GM18505 (cell line): Measurements from ENCODE around the gene RIPOR1.
A peak's percentile ranks its signal among the peaks of the same experiment; 100 is the strongest.
"Not testable (repeated sequence)": the region's sequence is repeated elsewhere in the genome, so short reads cannot be mapped to it uniquely, and the experiment has no call there.

Experiments
- ATAC-seq: cut with Tn5 transposase; IDR thresholded peaks from one replicate; pipeline ENCODE4 v1.9.1; 2021; ENCODE audit not compliant: unreplicated experiment
- POLR2A ChIP-seq: IDR thresholded peaks from 4 replicates; pipeline ENCODE4 v1.6.1; 2011; ENCODE audit warnings: borderline replicate concordance; ENCODE audit not compliant: insufficient read depth, insufficient read length; ENCODE audit errors: extremely low read depth

RIPOR1 gene

DNA sequence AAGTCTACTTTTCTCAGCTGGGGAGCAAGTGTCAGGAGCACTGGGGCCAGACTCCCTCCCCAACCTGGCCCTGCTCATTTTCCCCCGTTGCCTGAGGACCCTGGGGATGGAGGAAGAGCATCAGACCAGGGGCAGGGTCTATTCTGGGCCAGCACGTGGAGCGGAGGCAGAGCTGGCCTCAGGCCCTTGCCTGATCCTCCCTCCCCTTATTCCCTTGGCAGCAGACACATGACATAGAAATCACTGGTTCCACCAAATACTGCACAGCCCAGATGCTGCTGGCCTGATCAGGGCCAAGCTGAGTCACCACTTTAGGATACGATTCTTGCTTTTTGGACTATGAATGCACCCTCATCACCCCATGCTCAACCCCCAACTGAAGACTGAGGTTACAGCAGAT, 29.5 kb upstream of the RIPOR1 start:
- no peak for TF ChIP-seq POLR2A
- ATAC-seq, result no peak

DNA sequence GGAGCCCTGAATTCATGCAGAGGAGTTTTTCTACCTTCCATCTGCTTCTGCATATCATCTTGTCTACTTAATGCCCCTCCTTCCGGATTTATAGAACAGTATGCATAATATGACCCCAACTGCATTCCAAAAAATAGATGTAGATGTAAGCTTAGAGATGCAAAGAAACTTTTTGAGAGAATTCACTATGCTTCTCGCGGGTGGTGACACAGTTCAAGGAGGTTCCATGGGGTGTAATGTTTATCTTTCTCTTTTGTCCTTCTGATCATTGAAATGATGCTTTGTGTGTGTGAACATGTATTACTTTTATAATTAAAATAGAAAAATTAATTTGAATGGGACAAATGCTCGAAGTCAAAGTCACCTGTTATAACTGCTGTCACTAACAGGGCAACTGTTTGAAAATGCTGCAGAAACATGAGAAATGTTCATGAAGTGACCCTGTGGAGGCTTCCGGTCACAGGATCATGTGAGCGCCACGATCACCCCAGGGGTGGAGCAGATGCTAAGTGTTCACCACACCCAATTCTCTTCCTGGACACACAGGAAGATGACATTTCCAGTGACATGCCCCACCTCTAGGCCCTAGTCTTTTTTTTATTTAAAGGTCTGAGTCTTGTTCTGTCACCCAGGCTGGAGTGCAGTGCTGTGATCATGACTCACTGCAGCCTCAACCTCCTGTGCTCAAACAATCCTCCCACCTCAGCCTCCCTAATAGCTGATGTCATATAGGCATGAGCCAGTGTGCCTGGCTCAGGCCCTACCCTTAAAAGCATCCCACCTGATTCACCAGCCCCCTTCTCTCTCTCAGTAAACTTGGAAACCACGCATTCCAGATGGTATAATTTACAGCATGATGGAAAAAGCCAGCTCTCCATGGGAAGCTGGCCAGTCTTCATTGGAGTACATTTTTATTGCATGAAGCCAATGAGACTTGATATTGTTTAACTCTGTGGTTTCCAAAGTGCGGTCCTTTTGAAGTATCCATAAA, 24.3 kb upstream of the RIPOR1 start:
- no peak for TF ChIP-seq POLR2A
- ATAC-seq, result no peak

DNA sequence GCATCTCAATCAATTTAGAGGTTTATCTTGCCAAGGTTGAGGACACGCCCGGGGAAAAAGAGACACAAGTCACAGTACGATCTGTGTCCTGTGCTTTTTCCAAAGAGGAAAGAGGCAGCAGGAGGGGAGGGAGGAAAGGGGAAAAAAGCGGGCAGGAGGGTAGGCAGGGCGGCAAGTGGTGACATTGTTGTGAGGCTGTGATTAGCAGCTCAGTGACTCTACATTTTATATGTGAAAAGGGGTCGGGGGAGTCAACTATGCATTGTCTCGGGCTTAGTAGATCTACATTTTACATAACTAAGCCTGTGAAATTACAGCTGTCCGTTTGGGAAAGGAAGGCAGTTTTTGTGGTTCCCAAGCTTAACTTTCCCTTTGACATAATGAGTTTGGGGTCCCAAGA, 22.2 kb upstream of the RIPOR1 start:
- no peak for TF ChIP-seq POLR2A
- ATAC-seq, result no peak

DNA sequence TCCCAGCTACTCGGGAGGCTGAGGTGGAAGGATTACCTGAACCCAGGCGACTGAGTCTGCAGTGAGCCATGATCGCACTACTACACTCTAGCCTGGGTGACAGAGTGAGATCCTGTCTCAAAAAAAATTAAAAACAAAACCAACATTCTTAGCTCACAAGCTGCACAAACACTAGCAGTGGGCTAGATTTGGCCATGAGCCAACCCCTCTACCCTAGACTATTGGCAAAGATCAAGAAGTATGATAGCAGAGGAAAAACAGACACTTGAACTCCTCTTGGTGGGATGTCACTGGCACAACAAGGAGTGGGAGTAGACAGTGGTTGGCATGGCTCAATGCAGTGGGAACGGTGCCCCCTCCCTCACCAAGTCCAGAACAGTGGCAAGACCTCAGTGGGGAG, 19.6 kb upstream of the RIPOR1 start:
- ATAC-seq, result no peak
- no peak for TF ChIP-seq POLR2A

DNA sequence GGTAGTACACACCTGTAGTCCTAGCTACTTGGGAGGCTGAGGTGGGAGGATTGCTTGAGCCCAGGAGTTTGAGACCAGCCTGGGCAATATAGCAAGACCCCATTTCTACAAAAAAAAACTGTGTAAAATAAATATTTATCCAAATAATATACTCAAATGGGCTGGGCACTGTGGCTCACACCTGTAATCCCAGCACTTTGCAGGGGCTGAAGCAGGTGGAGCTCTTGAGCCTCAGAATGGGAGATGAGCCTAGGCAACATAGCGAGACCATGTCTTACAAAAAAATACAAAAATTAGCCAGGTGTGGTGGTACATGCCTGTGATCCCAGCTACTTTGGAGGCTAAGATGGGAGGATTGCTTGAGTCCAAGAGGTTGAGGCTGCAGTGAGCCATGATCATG, 14.7 kb upstream of the RIPOR1 start:
- not testable (repeated sequence) for ATAC-seq

DNA sequence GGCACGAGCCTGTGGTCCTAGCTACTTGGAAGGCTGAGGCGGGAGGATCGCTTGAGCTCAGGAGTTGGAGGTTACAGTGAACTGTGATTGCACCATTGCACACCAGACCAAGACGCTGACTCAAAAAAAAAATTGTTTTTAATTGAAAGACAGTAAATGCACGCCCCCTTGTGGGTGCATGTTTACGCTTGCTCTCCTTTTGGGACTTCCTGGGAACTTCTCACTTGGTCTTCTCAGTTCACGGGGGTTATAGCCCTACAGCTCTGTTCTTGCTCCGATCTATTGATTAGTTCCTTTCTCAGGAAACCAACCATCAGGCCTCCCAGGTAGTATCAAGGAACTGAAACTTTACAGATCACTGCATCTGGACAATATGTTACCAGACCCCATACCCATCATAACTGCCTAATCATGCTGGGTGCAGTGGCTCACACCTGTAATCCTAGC, 14.2 kb upstream of the RIPOR1 start:
- ATAC-seq, result peak; percentile 51
- TF ChIP-seq POLR2A, result no peak

DNA sequence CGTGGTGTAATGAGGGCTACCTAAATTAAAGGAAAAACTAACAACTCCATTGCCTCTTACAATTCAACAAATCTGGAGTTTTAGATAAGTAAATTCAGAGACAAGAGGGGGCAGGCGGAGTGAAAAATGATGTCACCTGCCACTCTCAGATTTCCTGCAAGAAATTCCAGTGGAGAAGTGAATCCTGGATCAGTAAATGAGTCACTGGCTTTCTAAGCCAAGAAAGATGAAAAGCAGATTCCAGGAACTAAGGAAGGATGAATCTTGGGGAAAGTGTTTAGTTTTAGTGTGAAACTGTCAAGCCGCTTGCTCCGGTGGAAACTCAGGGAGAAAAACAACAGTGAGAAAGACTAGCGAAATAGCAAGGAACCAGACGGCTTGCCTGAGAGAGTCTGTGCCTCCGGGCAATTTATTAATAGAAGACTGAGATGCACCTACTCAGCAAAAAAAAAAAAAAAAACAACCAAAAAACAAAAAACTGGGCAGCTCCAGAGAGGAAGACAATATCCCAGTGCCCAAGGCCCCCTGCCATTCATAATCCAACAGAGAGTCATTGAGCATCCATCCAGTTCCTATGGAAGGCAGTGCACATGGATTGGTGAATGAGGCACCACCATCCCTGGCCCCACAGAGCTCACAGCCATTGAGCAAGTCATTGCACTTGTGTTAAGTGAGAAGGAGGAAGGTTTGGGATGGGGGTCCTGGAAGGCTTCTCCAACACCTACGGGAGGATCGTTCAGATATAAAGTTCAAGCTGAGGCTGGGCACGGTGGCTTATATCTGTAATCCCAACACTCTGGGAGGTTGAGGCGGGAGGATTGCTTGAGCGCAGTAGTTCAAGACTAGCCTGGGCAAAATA, 12.1 kb upstream of the RIPOR1 start:
- no peak for TF ChIP-seq POLR2A
- no peak for ATAC-seq

DNA sequence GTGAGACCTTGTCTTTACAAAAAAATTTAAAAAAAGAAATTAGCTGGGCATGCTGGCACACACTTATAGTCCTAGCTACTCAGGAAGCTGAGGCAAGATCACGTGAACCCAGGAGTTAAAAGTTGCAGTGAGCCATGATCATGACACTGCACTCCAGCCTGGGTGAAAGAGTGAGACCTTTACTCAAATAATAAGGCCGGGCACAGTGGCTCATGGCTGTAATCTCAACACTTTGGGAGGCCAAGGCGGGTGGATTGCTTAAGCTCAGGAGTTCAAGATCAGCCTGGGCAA, 11.5 kb upstream of the RIPOR1 start:
- TF ChIP-seq POLR2A, result no peak
- ATAC-seq, result no peak

DNA sequence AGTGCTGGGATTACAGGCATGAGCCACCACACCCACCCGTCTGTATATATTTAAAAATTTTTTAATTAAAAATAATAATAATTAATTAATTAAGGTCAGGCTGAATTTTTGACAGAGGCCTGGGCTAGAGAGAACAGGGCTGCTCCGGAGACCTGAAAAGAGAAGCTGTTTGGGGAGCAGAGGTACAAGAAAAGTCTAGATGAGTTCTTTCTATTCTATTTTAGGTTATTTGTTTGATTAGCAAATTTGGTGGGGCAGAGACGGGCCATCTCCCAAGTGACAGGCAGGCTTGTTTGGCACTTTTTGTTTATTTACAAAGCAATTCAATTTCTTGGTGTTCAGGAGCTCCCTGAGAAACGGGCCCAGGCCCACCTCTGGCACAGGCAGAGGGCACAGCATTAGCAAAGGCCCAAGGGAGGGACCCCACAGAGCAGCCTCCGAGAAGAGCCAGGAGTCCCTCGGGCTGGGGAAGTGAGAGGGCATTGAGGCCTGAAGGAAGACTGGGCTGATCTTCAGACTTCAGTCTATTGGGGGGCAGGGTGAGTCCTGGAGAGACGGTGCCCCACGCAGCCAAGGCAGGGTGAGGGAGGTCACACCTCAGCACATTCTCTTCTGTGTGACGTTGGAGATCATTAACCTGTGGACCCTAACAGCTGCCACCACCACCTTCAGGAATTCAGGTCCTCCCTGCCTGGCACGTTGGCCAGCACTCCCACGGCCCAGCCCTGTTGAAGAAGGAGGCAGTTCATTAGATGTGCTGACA, 10.8 kb upstream of the RIPOR1 start:
- peak; percentile 35 for ATAC-seq
- peak; percentile 57 for TF ChIP-seq POLR2A

DNA sequence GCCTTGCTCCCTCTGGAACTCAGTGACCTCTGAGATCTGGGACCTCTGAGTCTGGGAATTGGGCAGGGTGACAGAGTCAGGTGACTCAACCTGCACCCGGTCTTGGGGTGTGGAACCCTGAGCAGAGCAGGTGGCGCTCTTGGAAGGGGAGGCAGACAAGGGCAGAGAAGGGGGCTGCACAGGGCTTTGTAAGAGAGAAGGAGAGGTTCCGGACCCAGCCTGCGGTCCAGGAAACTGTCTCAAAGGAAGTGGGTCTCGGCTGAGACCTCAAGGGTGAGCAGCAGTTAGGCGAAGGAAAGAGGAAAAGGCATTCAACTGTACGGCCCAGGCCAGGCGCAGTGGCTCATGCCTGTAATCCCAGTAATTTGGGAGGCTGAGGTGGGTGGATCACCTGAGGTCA, 10.0 kb upstream of the RIPOR1 start:
- ATAC-seq, result no peak
- no peak for TF ChIP-seq POLR2A

DNA sequence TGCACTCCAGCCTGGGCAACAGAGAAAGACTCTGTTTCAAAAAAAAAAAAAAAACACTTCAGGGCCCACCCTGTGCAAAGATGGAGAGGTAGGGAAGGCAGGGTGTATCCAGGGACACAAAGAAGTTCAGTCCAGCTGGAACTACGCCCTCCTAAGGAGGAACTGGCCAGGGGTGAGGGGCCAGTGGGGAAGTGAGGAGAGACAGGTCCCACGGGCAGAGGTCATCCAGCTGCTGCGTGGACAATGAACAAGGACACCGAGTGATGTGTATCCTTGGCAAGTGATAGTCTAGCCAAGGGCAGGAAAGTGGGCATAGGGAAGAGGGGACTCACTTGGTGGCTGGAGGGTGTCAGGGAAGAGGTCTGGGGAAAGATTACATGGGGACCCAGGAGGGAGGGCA, 9.4 kb upstream of the RIPOR1 start:
- ATAC-seq, result no peak
- TF ChIP-seq POLR2A, result no peak

DNA sequence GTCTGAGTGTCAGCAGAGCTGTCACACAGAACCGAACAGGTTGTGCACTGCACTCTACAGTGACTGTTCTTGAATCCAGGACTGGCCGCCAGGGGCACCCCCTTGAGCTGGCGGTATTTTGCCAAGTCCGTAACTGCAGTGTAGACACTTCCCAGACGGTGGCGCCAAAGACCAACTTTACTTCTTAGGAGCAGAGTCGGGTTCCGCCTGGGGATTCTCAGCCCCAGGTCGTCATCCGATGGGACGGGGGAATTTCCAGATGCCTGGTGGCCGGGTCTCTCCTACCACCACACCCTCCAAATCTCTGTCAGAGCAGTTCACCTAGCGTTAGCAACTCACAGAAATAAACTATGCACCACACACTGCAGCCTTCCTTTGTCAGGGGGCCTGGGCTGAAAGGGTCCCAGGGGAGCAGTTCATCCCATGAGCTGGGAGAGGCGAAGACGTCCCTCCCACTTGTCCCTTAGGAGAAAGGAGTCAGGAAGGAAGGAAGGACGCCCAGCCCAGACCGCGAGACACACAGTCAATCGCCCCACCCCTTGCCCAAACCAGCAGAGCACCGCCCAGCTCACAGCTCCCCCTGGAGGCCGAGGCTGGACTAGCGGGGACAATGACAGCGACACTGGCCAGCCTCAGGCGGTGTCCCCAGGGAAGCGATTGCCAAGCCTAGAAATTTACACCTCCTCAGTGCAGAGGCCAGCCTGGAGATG, 7.4 kb upstream of the RIPOR1 start:
- ATAC-seq, result peak; percentile 58
- no peak for TF ChIP-seq POLR2A
